Measurements from ENCODE around the gene SIRPD. TPM values are rescaled to one million over a fixed set of nuclear protein-coding genes. Genes with fewer than 3 reads are reported as not detected.

Gene SIRPD
- total and polyA plus RNA-seq, 3 donors from 2014 or later = 19.1 to 91.3 (median 46.7) TPM

GRCh38 chr20:1491860-1492642, 65.5 kb downstream of the SIRPD start:
- TF ChIP-seq CTCF (IDR thresholded peaks at IDR 0.05) (no peak), POLR2A (IDR thresholded peaks at IDR 0.05) (no peak)

GRCh38 chr20:1491281-1491840, 66.1 kb downstream of the SIRPD start, which contains the start of gene SIRPB2:
SIRPB2 (minus strand) TSS chr20:1491420; CDS start chr20:1491359, 61 bp downstream.
- intact Hi-C loops (cut with DNase I; ENCODE audit: low total_unique reads) = no loop called here
- no peak within 1 kb of the TSS for H3K4me3 ChIP-seq
- no peaks in the 10 kb centered on the region for H3K4me1 ChIP-seq
- H3K9me3 ChIP-seq = no peaks in the 10 kb centered on the region
- DNase-seq = peak; percentile 28
- H3K27me3 ChIP-seq = no peaks in the 10 kb centered on the region
- TF ChIP-seq CTCF (IDR thresholded peaks at IDR 0.05) (no peak), POLR2A (IDR thresholded peaks at IDR 0.05) (no peak)
- 65 to 75% methylated on average over 7 to 11 of the region's 11 CpGs for WGBS, 2 donors
- no peaks in the 10 kb centered on the region for H3K36me3 ChIP-seq (ENCODE audit: low read depth, missing control alignments)
- H3K27ac ChIP-seq = peak within 1 kb of the TSS in 1 of 2 donors; percentile 14

More at GRCh38 chr20:1491860-1492642, 65.5 kb downstream of the SIRPD start:
- Histone ChIP-seq H3K4me3 (no peak overlapping the region), H3K4me1 (no peaks in the 10 kb centered on the region), H3K9me3 (no peaks in the 10 kb centered on the region), H3K36me3 (ENCODE audit: low read depth, missing control alignments) (no peaks in the 10 kb centered on the region), H3K27ac (no peak overlapping the region), H3K27me3 (no peaks in the 10 kb centered on the region)
- WGBS, 2 donors = 71 to 77% methylated on average over 2 of the region's 2 CpGs
- intact Hi-C loops (cut with DNase I; ENCODE audit: low total_unique reads) = no loop called here
- DNase-seq = no peak

- 77 to 80% methylated on average over 9 of the region's 9 CpGs for WGBS, 2 donors
- Histone ChIP-seq H3K36me3 (ENCODE audit: low read depth, missing control alignments) (no peaks in the 10 kb centered on the region), H3K4me1 (no peaks in the 10 kb centered on the region), H3K27me3 (no peaks in the 10 kb centered on the region), H3K9me3 (no peaks in the 10 kb centered on the region), H3K27ac (peak overlapping the region in 1 of 2 donors; percentile 14), H3K4me3 (no peak overlapping the region)
- intact Hi-C loops (cut with DNase I; ENCODE audit: low total_unique reads) = no loop called here
- TF ChIP-seq CTCF (IDR thresholded peaks at IDR 0.05) (no peak), POLR2A (IDR thresholded peaks at IDR 0.05) (no peak)
- DNase-seq = no peak
Measured at GRCh38 chr20:1490643-1491195, 66.8 kb downstream of the SIRPD start.

- peak; percentile 29 for DNase-seq
- no peak for TF ChIP-seq CTCF (IDR thresholded peaks at IDR 0.05)
- no peak for TF ChIP-seq POLR2A (IDR thresholded peaks at IDR 0.05)
- Histone ChIP-seq H3K27ac (peak overlapping the region in 1 of 2 donors; percentile 22), H3K4me1 (no peaks in the 10 kb centered on the region), H3K27me3 (no peaks in the 10 kb centered on the region), H3K36me3 (ENCODE audit: low read depth, missing control alignments) (no peaks in the 10 kb centered on the region), H3K4me3 (no peak overlapping the region), H3K9me3 (no peaks in the 10 kb centered on the region)
- WGBS, 2 donors = 73 to 86% methylated on average over 6 of the region's 6 CpGs
- intact Hi-C loops (cut with DNase I; ENCODE audit: low total_unique reads) = no loop called here
Measured at GRCh38 chr20:1489764-1490436, 67.6 kb downstream of the SIRPD start.
